Urothelium cell line (cell line): ENCODE measurements around the gene ZSWIM5.
"Not testable (repeated sequence)": the region's sequence is repeated elsewhere in the genome, so short reads cannot be mapped to it uniquely, and the experiment has no call there.

Experiments
- DNase-seq: peaks from one replicate; pipeline ENCODE4 v3.0.0; 2011; ENCODE audit warnings: low spot score, mixed read lengths
- FAIRE-seq: peaks from 2 replicates; lab custom pipeline; 2011; peaks lifted over from hg19 to GRCh38; lab: Jason Lieb, UNC

The ZSWIM5 gene

DNA sequence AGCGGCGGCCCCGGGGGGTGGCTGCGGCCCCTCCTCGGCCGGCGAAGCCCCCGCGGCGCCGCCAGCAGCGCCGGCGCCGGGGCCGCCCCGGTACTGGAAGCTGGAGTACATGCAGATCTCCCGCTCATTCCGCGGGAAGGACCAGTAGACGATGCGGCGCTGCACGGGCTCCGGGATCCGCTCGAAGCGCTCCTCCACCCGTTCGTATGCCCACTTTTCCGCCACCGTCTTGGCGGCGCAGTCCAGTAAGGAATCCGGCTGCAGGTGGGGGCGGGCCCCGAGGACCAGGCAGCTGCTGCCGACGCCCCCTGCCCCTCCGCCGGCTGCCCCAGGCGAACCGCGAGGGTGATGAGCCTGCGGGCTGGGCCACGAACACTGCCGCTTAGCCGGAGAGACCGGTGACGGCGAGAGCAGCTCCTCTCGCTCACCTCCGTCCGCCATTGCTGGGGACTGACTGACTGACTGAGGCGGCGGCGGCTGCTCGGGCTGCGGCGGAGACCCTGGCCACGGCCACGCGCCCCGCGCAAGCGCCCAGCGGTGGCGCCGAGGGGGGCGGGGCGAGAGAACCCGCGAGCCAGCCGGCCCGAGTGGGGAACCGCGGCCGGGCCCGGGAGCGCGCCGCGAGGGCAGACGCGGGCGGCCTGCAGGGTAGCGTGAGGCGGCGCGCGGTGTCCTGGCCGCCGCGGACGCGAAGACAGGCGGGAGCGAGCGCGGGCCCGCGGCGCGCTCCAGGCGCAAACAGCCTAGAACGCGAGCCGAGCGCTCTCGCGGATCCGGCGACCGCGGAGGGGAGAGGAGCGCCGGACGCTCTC, at the start of gene ZSWIM5:
ZSWIM5 (minus strand) TSS at position 696 of the 812 bp plus-strand sequence; CDS start at position 441, 255 bp downstream.
- FAIRE-seq (peak; percentile 79), DNase-seq (peak; percentile 90)

DNA sequence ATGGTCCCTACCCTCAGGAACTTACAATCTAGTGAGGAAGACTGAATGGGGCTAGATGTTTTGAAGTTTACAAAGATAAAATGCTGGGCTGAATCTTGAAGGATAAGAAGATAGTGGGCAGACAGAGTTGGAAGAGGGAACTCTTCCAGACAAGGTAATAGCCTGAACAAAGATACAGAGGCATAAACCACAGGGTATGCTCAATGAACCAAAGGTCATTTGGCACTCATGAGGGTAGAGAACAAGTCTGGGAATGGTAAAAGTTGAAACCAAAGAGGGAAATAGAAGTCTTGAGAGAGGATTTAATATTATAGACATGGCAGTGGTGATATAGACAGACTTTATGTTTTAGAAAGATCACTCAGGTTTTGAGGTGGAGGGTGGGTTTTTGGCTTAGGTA, 48.1 kb upstream of the ZSWIM5 start:
- DNase-seq, result no peak
- no peak for FAIRE-seq

DNA sequence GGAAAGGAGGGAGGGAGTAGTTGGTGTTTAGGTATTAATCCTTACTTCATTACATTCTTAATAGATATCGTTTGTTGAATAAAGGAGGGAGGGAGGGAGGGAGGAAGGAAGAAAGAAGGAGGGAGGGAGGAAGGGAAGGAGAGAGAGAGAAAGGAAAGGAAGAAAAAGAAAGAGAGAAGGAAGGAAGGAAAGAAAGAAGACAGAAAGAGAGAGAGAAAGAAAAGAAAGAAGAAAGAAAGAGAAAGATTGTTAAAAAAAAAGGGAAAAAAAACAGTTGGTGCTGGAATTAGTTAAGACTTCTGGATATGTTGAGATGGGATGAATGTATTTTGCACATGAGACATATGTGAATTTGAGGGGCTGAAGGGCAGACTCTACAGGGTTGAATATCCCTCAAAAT, 44.1 kb upstream of the ZSWIM5 start:
- no peak for FAIRE-seq
- DNase-seq, result no peak

DNA sequence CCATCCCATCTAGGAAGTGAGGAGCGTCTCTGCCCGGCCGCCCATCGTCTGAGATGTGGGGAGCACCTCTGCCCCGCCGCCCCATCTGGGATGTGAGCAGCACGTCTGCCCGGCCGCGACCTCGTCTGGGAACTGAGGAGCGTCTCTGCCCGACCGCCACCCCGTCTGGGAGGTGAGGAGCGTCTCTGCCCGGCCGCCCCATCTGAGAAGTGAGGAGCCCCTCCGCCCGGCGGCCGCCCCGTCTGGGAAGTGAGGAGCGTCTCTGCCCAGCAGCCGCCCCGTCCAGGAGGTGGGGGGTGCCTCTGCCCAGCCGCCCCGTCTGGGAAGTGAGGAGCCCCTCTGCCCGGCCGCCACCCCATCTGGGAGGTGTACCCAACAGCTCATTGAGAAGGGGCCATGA, 41.6 kb upstream of the ZSWIM5 start:
- not testable (repeated sequence) for FAIRE-seq, DNase-seq

DNA sequence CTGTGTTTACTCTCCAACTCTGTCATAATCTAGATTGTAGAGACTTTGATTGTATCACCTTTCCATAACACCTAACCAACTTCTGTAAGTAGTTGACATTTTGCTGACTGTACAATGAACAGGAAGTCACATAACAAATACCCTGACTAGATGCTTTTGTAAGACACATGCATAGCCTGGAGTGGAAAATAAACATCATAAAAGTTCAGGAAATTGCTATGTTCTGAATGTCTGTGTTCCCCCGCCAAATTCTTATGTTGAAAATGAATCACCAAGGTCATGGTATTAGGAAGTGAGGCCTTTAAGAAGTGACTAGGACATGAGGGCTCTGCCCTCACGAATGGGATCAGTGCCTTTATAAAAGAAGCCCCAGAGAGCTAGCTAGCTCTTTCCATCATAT, 40.4 kb upstream of the ZSWIM5 start:
- FAIRE-seq (no peak), DNase-seq (peak; percentile 19)

DNA sequence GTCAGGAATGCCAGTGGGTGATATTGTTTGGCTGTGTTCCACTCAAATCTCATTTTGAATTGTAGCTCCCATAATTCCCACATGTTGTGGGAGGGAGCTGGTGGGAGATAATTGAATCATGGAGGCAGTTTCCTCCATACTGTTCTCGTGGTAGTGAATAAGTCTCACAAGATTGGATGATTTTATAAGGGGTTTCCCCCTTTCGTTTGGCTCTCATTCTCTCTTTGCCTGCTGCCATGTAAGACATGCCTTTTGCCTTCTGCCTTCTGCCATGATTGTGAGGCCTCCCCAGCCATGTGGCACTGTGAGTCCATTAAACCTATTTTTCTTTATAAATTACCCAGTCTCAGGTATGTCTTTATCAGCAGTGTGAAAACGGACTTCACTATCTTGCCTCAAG, 40.0 kb upstream of the ZSWIM5 start:
- not testable (repeated sequence) for DNase-seq

DNA sequence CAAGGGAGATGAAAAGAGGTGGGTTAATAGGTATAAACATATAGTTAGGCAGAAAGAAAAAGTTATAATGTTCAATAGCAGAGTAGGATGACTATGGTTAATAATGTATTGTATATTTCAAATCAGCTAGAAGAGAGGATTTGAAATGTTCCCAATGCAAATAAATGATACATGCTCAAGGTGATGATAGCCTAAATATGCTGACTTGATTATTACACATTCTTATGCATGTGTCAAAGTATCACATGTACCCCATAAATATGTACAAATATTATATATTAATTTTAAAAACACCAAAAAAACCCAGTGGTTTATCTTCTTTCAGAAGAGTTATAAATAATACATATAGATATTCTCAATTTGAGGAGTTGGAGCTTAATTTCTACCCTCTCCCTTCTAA, 38.3 kb upstream of the ZSWIM5 start:
- DNase-seq (no peak), FAIRE-seq (no peak)

More for the DNA sequence above, 40.0 kb upstream of the ZSWIM5 start:
- not testable (repeated sequence) for FAIRE-seq

DNA sequence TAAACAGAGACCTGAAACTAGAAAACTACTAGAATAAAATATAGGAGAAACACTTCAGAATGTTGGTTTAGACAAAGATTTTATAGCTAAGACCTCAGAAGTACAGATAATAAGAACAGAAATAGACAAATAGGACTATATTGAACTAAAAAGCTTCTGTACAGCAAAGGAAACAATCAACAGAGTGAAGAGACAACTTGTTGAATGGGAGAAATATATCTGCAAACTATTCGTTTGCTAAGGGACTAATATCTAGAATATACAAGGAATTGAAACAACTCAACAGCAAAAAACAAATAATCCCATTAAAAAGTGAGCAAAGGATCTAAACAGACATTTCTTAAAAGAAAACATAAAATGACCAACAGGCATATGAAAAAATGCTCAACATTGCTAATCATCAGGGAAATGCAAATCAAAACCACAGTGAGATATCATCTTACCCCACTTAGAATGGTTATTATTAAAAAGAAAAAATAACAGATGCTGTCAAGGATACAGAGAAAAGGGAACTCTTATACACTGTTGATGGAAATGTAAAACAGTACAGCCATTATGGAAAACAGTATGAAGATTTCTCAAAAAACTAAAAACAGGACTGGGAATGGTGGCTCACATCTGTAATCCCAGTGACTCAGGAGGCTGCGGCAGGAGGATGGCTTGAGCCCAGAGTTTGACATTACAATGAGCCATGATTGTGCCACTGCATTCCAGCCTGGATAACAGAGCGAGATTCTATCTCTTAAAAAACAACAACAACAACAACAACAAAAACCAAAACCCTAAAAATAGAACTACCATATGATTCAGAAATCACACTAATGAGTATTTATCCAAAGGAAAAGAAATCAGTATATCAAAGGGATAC, 37.3 kb upstream of the ZSWIM5 start:
- DNase-seq, result no peak

DNA sequence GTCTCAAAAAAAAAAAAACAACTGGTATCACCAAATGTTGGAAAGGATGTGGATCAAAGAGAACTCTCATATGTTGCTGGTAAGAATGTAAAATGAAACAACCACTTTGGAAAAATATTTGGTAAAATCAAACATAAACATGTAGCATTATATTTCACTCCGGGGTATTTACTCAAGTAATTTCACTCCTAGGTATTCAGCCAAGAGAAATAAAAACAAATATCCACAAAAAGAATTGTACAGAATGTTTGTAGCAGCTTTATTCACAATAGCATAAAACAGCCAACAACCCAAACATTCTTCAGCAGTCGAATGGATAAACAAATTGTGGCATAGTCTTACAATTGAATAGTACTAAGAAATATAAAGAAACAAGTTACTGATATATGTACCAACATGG, 32.4 kb upstream of the ZSWIM5 start:
- FAIRE-seq (no peak), DNase-seq (no peak)

More for the DNA sequence above, 37.3 kb upstream of the ZSWIM5 start:
- FAIRE-seq, result no peak

DNA sequence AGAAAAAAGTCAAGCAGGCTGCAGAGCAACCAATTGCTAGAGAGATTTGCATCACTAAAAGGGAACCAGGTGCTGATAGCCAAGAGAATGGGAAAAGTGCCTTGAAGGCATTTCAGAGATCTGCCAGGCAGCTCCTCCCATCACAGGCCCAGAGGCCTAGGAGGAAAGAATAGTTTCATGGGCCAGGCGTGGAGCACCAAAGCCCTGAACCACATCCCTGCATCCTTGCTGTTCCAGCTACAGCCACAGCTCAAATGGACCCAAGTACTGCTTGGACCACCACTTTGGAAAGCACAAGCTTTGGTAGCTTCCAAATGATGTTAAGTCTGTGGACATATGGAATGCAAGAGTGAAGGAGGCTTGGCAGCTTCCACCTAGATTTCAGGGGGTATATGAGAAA, 29.7 kb upstream of the ZSWIM5 start:
- no peak for DNase-seq
- no peak for FAIRE-seq

DNA sequence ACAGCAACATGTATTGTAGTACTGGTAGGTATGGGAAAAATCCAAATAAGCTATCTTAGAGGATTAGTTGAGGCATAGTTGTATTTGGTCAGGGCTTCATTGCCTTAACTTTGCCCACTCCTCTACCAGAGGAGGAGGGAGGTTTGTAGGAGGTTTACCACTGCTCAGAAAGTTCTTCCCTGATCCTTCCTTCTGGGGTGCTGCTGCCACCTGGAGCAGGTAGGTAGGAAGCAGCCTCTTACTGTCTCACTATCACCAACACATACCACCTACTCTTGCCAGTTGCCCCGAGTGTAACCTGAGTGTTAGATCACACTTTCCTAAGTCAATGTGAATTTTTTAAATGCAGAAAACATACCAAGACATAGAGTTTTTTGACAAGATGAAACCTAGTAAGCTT, 24.1 kb upstream of the ZSWIM5 start:
- DNase-seq (no peak), FAIRE-seq (no peak)

DNA sequence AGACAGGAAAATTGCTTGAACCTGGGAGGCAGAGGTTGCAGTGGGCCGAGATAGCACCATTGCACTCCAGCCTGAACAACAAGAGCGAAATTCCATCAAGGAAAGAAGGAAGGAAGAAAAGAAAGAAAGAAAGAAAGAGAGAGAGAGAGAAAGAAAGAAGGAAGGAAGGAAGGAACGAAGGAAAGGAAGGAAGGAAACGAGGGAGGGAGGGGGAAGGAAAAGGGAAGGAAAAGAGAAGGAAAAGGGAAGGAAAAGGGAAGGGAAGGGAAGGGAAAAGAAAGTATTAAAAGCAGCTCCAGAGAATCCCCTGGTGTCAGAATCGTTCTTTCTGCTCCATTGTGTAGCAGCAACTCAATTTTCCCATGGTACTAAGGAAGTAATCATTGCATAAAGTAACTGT, 19.2 kb upstream of the ZSWIM5 start:
- DNase-seq, result no peak
- FAIRE-seq, result no peak

DNA sequence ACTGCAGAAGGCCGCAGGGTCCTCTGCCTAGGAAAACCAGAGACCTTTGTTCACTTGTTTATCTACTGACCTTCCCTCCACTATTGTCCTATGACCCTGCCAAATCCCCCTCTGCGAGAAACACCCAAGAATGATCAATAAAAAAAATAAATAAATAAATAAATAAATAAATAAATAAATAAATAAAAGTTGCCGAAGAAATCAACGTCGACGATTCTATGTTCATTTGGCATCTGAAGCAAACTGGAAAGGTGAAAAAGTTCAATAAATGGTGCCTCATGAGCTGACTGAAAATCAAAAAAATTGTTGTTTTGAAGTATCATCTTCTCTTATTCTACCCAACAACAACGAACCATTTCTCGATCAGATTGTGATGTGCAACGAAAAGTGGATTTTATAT, 17.3 kb upstream of the ZSWIM5 start:
- DNase-seq, FAIRE-seq: not testable (repeated sequence)

DNA sequence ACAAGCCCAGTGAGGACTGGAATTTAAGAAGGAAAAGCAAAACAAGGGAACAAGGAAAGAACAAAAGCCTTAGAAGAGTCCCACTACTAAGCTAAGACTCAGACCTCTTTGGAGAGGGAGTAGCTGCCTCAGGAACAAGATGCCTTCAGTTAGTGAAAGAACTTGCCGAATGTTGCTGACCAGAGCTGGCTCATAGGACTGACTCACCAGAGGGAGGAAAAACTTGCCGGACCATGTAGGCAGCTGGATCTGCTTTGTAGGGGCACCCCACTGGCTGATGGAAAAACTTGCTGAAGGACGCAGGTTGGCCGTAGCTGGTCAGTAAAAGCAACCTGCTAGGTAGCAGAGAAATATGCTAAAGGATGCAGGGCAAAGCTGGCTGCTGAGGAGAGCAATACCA, 15.3 kb upstream of the ZSWIM5 start:
- no peak for DNase-seq
- peak; percentile 32 for FAIRE-seq

DNA sequence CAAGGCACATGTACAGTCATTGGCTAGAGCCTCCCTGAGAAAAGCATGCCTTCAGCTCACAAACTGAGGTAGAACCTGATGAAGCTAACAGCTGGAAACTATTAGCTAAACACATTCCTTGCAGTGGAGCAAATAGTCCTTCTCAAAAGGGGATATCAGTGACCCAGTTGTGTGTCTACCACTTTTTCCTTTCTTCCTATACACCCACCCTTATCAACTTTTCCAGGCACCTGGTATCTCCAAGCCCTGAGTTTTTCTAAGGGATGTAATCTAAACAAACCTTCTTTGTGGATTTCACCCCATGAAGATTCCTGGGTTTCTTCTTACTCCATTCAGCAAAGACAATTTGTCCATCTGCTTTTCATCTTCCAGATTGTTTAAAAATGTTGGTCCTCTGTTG, 10.5 kb upstream of the ZSWIM5 start:
- FAIRE-seq (no peak), DNase-seq (no peak)

DNA sequence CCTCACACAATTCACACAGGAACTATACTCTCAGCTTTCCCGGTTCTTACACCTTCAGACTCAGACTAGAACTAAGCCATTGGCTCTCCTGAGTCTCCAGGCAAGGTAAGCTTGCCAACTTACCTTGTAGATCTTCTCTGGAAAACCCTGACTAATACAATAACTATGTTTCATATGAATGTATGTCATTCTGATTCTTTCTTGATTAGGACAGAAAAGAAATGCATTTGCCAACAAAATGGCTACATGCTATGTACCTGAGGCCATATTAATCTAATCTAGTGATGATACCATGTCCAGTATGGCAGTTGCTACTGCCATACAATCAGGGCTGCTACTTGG, 9.8 kb upstream of the ZSWIM5 start:
- DNase-seq, result no peak
- FAIRE-seq, result peak; percentile 30

DNA sequence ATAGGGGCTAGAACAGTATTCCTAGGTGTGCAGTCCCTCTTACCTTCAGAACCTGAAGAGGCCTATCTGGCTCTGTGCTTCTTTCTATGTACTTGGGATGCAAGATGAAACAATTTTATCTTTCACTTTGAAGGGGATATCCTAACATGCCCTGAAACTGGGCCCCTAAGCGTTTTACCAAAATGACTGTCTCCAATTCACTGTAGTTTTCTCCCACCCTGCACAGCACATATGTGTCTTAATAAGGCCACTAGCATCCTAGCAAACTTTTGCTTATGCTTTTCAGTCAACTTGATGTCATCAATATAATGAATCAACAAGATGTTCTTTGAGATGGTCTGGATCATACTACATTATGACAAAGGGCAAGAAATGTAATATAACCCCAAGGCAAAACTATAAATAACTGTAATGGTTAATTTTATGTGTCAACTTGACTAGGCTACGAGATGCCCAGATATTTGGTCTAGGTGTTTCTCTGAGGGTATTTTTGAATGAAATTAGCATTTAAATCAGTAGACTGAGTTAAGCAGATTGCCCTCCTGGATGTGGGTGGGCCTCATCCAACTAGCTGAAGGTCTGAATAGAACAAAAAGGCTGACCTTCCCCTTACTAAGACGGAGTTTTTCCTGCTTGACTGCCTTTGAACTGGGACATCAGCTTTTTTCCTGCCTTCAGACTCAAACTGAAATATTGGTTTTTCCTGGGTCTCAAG, 9.2 kb upstream of the ZSWIM5 start:
- FAIRE-seq, result no peak
- no peak for DNase-seq

DNA sequence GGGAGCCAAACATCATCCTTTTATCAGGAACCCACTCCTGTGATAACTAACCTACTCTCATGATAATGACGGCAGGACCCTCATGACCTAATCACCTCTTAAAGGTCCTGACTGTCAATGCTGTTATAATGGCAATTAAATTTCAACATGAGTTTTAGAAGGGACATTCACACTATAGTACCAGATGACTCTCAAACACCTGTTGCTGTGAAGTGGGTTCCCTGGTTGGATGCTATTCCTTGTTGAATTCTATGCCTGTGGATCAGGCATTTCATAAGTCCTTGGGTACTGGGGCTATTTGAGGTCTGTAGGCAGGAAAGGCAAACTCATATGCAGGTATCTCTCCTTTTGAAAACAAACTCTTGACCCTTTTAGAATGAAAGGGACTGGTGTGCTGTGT, 7.5 kb upstream of the ZSWIM5 start:
- no peak for FAIRE-seq

DNA sequence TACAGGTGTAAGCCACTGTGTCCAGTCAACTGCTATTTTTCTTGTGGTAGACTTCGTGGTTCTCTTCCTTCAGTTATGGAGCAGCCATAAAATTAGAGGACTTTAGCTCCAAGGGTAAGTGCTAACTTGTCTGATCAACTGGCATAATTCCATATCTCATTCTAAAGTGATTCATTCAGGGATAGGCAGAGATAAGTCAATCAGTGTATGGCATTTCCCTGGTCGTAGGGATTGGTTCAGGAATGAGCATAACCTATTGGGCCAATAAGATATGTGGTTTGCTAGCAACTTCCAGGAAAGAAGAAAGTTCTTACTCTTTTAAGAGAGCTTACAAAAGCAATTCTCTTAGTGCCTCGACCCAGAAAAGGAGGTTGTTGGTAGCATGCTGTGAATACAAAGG, 4.7 kb upstream of the ZSWIM5 start:
- DNase-seq (no peak), FAIRE-seq (no peak)

More for the DNA sequence above, 7.5 kb upstream of the ZSWIM5 start:
- no peak for DNase-seq

DNA sequence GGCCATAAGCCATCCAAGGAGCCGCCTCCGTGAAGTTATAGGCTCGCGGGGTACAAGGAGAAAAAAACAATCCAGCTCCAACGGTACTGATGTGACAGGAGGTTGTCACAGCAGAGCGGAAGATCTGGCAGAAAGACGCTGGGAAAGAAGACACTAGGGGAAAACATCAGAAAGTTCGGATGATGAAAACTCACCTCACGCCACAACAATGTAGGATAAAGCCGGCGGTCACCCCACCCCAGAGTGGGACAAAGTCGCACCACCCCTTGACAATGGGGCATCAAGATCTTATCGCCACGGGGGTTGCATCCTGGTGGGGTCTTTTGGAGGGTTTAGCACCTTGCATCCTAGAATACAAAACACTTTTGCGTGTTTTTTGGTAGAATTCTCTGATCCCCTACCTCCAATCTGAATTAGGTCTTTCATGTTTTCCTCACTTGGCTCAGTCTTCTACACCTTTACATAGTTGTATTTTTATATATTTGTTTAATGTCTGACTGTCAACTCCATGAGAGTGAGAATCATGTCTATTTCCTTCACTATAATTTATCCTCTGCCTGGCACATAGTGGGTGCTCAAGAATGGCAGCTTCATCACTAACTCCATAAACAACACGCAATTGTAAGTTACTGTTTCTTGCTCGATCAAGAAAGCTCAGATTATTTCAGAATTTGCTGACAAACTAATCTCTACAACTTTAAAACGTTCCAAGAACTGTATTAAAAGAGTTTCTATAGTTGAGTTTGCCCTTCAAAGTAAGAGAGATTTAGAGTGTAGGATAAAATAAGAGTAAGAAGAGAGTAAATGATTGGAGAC, 611 bp upstream of the ZSWIM5 start:
- no peak for FAIRE-seq
- no peak for DNase-seq
